Neural cell (in vitro differentiated cells): ENCODE data around the gene C9orf72.

Experiments used
- RAD21 ChIP-seq: fragments of 450-650 bp; conservative IDR thresholded peaks from 2 replicates; pipeline ENCODE4 v1.6.1; 2014; ENCODE audit warnings: antibody characterized with exemption, mild to moderate bottlenecking, moderate library complexity
- SMC3 ChIP-seq: fragments of 450-650 bp; conservative IDR thresholded peaks from 2 replicates; pipeline ENCODE4 v1.6.1; 2014; ENCODE audit warnings: antibody characterized with exemption, mild to moderate bottlenecking, moderate library complexity; ENCODE audit not compliant: poor library complexity
- TF ChIP-seq, protein P1 (sequence below): fragments of 450-650 bp; IDR thresholded peaks from 2 replicates; pipeline ENCODE4 v1.5.1; 2014; ENCODE audit warnings: antibody characterized with exemption, mild to moderate bottlenecking, moderate library complexity; ENCODE audit not compliant: poor library complexity, severe bottlenecking

DNA sequence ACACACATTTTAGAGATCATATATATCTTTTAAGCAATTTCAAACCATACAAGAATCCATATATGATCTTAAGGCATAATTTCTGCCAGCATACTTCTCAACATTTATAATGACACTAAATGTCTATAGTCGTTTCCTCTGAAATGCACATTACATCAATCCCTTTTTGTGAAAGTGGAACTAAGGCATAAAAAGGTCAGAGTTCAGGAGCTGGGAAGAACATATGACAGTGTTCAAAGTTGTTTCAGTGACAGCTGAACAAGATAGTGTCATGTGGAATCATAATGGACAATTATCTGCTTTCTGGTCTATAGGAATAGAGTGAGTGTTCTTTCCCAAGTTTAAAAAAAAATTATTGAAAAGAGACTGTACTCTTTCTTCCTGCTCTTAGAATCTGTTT, 41.2 kb downstream of the C9orf72 start:
- TF ChIP-seq SMC3 (no peak), RAD21 (no peak)
- TF ChIP-seq, protein P1, sequence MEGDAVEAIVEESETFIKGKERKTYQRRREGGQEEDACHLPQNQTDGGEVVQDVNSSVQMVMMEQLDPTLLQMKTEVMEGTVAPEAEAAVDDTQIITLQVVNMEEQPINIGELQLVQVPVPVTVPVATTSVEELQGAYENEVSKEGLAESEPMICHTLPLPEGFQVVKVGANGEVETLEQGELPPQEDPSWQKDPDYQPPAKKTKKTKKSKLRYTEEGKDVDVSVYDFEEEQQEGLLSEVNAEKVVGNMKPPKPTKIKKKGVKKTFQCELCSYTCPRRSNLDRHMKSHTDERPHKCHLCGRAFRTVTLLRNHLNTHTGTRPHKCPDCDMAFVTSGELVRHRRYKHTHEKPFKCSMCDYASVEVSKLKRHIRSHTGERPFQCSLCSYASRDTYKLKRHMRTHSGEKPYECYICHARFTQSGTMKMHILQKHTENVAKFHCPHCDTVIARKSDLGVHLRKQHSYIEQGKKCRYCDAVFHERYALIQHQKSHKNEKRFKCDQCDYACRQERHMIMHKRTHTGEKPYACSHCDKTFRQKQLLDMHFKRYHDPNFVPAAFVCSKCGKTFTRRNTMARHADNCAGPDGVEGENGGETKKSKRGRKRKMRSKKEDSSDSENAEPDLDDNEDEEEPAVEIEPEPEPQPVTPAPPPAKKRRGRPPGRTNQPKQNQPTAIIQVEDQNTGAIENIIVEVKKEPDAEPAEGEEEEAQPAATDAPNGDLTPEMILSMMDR = no peak
